Fibroblast of skin of back (primary cell): Measurements from ENCODE around the gene OSBP. TPM values are rescaled to one million over a fixed set of nuclear protein-coding genes. Genes with fewer than 3 reads are reported as not detected.

Experiments used
- DNase-seq: peaks from one replicate; pipeline ENCODE4 v3.0.0-alpha.2; 2013
- polyA plus RNA-seq, 2 experiments: library from polyadenylated mRNA; unstranded; fragments of 120-200 nt; gene quantifications; one replicate each; pipeline ENCODE4 v1.2.1, GENCODE V29; 2013; ENCODE audit not compliant: insufficient read length in 2 of 2

OSBP gene
- polyA plus RNA-seq (2013, experiment 1 of 2; ENCODE audit: insufficient read length): 28.9 TPM
- polyA plus RNA-seq (2013, experiment 2 of 2; ENCODE audit: insufficient read length): 32.1 TPM

- DNase-seq: peak; percentile 100
These were observed at the start of gene OSBP for GRCh38 chr11:59615637-59616395. Gene OSBP, minus strand, starts transcription at chr11:59615774. Its CDS starts 110 bp downstream, at chr11:59615664.

- no peak for DNase-seq
These were observed 45.0 kb upstream of the OSBP start for GRCh38 chr11:59660621-59661020.

GRCh38 chr11:59659981-59660380, 44.4 kb upstream of the OSBP start:
- DNase-seq: no peak

- no peak for DNase-seq
These were observed 42.5 kb upstream of the OSBP start for GRCh38 chr11:59658036-59658435.

- no peak for DNase-seq
These were observed 39.3 kb upstream of the OSBP start for GRCh38 chr11:59654893-59655292.

GRCh38 chr11:59647245-59647980, 31.8 kb upstream of the OSBP start:
- no peak for DNase-seq

GRCh38 chr11:59644528-59644927, 29.0 kb upstream of the OSBP start:
- no peak for DNase-seq

GRCh38 chr11:59643390-59643789, 27.8 kb upstream of the OSBP start:
- no peak for DNase-seq

- no peak for DNase-seq
These were observed 25.6 kb upstream of the OSBP start for GRCh38 chr11:59641156-59641555.

- no peak for DNase-seq
These were observed 14.9 kb upstream of the OSBP start for GRCh38 chr11:59630493-59630892.

- DNase-seq: no peak
These were observed 14.4 kb upstream of the OSBP start for GRCh38 chr11:59629996-59630395.

- peak; percentile 33 for DNase-seq
These were observed 11.4 kb upstream of the OSBP start for GRCh38 chr11:59626969-59627368.

- DNase-seq: no peak
These were observed 10.1 kb upstream of the OSBP start for GRCh38 chr11:59625703-59626102.

GRCh38 chr11:59617876-59618275, 2.3 kb upstream of the OSBP start:
- DNase-seq: no peak

GRCh38 chr11:59616396-59616982, 915 bp upstream of the OSBP start:
- no peak for DNase-seq

GRCh38 chr11:59615120-59615636, 396 bp downstream of the OSBP start:
- no peak for DNase-seq

- peak; percentile 0 for DNase-seq
These were observed 1.1 kb downstream of the OSBP start for GRCh38 chr11:59614277-59615119.

GRCh38 chr11:59611570-59612565, 3.7 kb downstream of the OSBP start:
- peak; percentile 0 for DNase-seq

- DNase-seq: no peak
These were observed 5.3 kb downstream of the OSBP start for GRCh38 chr11:59610289-59610688.

GRCh38 chr11:59607703-59608454, 7.7 kb downstream of the OSBP start:
- no peak for DNase-seq
